CD14-positive monocyte (primary cell): Measurements from ENCODE around the gene NEO1. TPM values are rescaled to one million over a fixed set of nuclear protein-coding genes. Genes with fewer than 3 reads are reported as not detected.

Experiments used
- DNase-seq, 3 donors: peaks; one replicate each; pipeline ENCODE4 v3.0.0-alpha.2; 2011 to 2022
- H2AFZ ChIP-seq: 2 replicates; pipeline ENCODE4 v1.6.0; 2012; ENCODE audit warnings: mild to moderate bottlenecking, low read depth, low read length, inconsistent platforms; ENCODE audit not compliant: insufficient read depth, poor library complexity, severe bottlenecking
- H3K27ac ChIP-seq, 2 donors: 1 replicate in 1 of 2; 2 replicates in 1 of 2; pipeline ENCODE4 v1.5.1; 2012 to 2013; ENCODE audit warnings: low read length in 2 of 2, control low read depth in 1 of 2, inconsistent platforms in 1 of 2, low read depth in 1 of 2, mild to moderate bottlenecking in 1 of 2
- H3K27me3 ChIP-seq, 2 donors: one replicate each; pipeline versions ENCODE4 v1.6.0 to v1.6.1; 2011 to 2013; ENCODE audit warnings: low read length in 2 of 2; ENCODE audit not compliant: control insufficient read depth in 2 of 2, insufficient read depth in 2 of 2
- H3K36me3 ChIP-seq, 2 donors: replicated peaks in 1 of 2; 1 replicate in 1 of 2; 2 replicates in 1 of 2; pipeline versions ENCODE4 v1.5.1 to v1.6.1; 2012 to 2013; ENCODE audit warnings: low read length in 2 of 2, control low read depth in 1 of 2, inconsistent platforms in 1 of 2, mild to moderate bottlenecking in 1 of 2; ENCODE audit not compliant: insufficient read depth in 2 of 2, control insufficient read depth in 1 of 2
- H3K4me1 ChIP-seq, 2 donors: 1 replicate in 1 of 2; 2 replicates in 1 of 2; pipeline versions ENCODE4 v1.5.1 to v1.6.1; 2012 to 2013; ENCODE audit warnings: low read length in 2 of 2, control low read depth in 1 of 2, inconsistent platforms in 1 of 2, mild to moderate bottlenecking in 1 of 2, moderate library complexity in 1 of 2; ENCODE audit not compliant: insufficient read depth in 2 of 2, control insufficient read depth in 1 of 2
- H3K4me2 ChIP-seq: replicated peaks from 2 replicates; pipeline ENCODE3; 2012; ENCODE audit warnings: low read length, moderate library complexity, mild to moderate bottlenecking; ENCODE audit not compliant: poor library complexity, severe bottlenecking; ENCODE audit errors: extremely low read depth
- H3K4me3 ChIP-seq, 3 experiments: fragments of 200-600 bp in 1 of 3; sonication (generic) in 1 of 3; replicated peaks in 1 of 3; 1 replicate in 2 of 3; 2 replicates in 1 of 3; pipeline ENCODE4 v1.5.1; 2011 to 2013; ENCODE audit warnings: low read length in 3 of 3, mild to moderate bottlenecking in 3 of 3, control low read depth in 2 of 3, low read depth in 2 of 3, inconsistent platforms in 1 of 3, moderate library complexity in 1 of 3
- H3K79me2 ChIP-seq: 2 replicates; pipeline ENCODE4 v1.6.0; 2012; ENCODE audit warnings: mild to moderate bottlenecking, control low read depth, inconsistent platforms, low read length, moderate library complexity; ENCODE audit not compliant: insufficient read depth
- H3K9ac ChIP-seq: 2 replicates; pipeline ENCODE4 v1.6.0; 2017; ENCODE audit warnings: low read length, mild to moderate bottlenecking; ENCODE audit not compliant: insufficient read depth, poor library complexity, severe bottlenecking
- H3K9me3 ChIP-seq, 2 donors: replicated peaks in 1 of 2; 1 replicate in 1 of 2; 2 replicates in 1 of 2; pipeline versions ENCODE4 v1.5.1 to v1.6.1; 2012 to 2013; ENCODE audit warnings: low read length in 2 of 2, control low read depth in 1 of 2; ENCODE audit not compliant: control insufficient read depth in 1 of 2, insufficient read depth in 1 of 2
- H4K20me1 ChIP-seq: 2 replicates; pipeline ENCODE4 v1.6.0; 2012; ENCODE audit warnings: mild to moderate bottlenecking, low read length, control low read depth, moderate library complexity; ENCODE audit not compliant: insufficient read depth
- H3K27ac Mint-ChIP-seq, 7 donors: one replicate each; pipeline ENCODE4 v1.8.0; 2020; ENCODE audit warnings: mild to moderate bottlenecking in 7 of 7, mixed read lengths in 7 of 7, moderate library complexity in 6 of 7, inconsistent platforms in 2 of 7
- H3K27me3 Mint-ChIP-seq, 3 donors: one replicate each; pipeline ENCODE4 v1.8.0; 2021 to 2022; ENCODE audit warnings: low read depth in 3 of 3, mild to moderate bottlenecking in 3 of 3, mixed read lengths in 3 of 3, moderate library complexity in 3 of 3, inconsistent platforms in 1 of 3
- H3K36me3 Mint-ChIP-seq, 2 donors: one replicate each; pipeline ENCODE4 v1.8.0; 2020; ENCODE audit warnings: mixed read lengths in 2 of 2, inconsistent platforms in 1 of 2, mild to moderate bottlenecking in 1 of 2
- H3K4me1 Mint-ChIP-seq: one replicate; pipeline ENCODE4 v1.8.0; 2020; ENCODE audit warnings: mild to moderate bottlenecking, mixed read lengths
- H3K4me3 Mint-ChIP-seq, 2 donors: one replicate each; pipeline ENCODE4 v1.8.0; 2020; ENCODE audit warnings: mild to moderate bottlenecking in 2 of 2, mixed read lengths in 2 of 2, moderate library complexity in 1 of 2
- H3K9me3 Mint-ChIP-seq, 7 donors: one replicate each; pipeline ENCODE4 v1.8.0; 2020 to 2022; ENCODE audit warnings: mixed read lengths in 7 of 7, mild to moderate bottlenecking in 6 of 7, moderate library complexity in 6 of 7, inconsistent platforms in 2 of 7
- WGBS: methylation state at CpG from one replicate; pipeline ENCODE4 v1.1.5; 2013; ENCODE audit warnings: missing lambda C conversion rate; ENCODE audit not compliant: insufficient coverage; 5-methylcytosine and 5-hydroxymethylcytosine counted together
- intact Hi-C, 2 donors: fragments of 100-400 bp; cut with micrococcal nuclease; formaldehyde crosslinking; loops; one replicate each; pipeline versions ENCODE4 v1.15.0 to v1.15.1; 2023
- polyA plus RNA-seq, 3 donors: library from polyadenylated mRNA; depleted of rRNA in 1 of 3; unstranded in 2 of 3; stranded (reverse) in 1 of 3; fragments of 300-500 nt in 2 of 3; fragments of >200 nt in 1 of 3; fragmentation: Illumina TruSeq in 2 of 3; gene quantifications; 1 replicate in 2 of 3; 2 replicates in 1 of 3; pipeline ENCODE4 v1.2.3, GENCODE V29; 2012 to 2021
- TF ChIP-seq, protein P1 (sequence below): fragments of 200-600 bp; IDR thresholded peaks from one replicate; pipeline ENCODE4 v1.8.0; 2022; ENCODE audit warnings: antibody characterized with exemption, mild to moderate bottlenecking

NEO1 gene
- polyA plus RNA-seq, 3 donors = 0.03 to 0.06 TPM; not detected in 1

DNA sequence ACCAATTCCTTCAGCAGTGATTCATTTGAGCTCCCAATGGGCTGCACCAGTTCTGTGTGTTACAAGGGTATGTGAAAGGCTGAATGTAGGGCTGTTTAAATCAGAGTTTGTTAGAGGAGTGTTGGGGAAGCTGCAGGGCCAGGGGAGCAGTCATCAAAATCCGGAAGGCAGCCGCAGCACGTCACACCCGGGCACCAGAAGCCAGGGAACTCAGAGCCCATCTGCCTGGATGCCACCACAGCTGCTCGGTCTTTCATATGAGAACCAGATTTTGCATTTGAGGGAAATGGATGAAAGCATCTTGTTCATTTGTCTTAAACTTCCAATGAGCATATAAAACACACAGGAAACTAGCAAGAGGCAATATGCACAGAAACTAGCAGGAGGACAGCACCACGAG, 24.2 kb upstream of the NEO1 start:
- Mint-ChIP-seq H3K9me3 (peaks cover 0 to 1% (median 0%) of the 10 kb centered on the region in 7 donors), H3K27ac (no peak overlapping the region), H3K36me3 (no peaks in the 10 kb centered on the region), H3K4me1 (no peaks in the 10 kb centered on the region), H3K4me3 (no peak overlapping the region), H3K27me3 (peaks cover 14 to 25% (median 16%) of the 10 kb centered on the region in 3 donors)
- TF ChIP-seq, protein P1, sequence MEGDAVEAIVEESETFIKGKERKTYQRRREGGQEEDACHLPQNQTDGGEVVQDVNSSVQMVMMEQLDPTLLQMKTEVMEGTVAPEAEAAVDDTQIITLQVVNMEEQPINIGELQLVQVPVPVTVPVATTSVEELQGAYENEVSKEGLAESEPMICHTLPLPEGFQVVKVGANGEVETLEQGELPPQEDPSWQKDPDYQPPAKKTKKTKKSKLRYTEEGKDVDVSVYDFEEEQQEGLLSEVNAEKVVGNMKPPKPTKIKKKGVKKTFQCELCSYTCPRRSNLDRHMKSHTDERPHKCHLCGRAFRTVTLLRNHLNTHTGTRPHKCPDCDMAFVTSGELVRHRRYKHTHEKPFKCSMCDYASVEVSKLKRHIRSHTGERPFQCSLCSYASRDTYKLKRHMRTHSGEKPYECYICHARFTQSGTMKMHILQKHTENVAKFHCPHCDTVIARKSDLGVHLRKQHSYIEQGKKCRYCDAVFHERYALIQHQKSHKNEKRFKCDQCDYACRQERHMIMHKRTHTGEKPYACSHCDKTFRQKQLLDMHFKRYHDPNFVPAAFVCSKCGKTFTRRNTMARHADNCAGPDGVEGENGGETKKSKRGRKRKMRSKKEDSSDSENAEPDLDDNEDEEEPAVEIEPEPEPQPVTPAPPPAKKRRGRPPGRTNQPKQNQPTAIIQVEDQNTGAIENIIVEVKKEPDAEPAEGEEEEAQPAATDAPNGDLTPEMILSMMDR = no peak
- WGBS = 70% methylated on average over 5 of the region's 6 CpGs
- no peak overlapping the region for H3K9ac ChIP-seq
- H3K4me2 ChIP-seq = no peak overlapping the region
- no peaks in the 10 kb centered on the region for H3K36me3 ChIP-seq
- intact Hi-C loops = no loop called here
- no peaks in the 10 kb centered on the region for H3K9me3 ChIP-seq
- H3K27ac ChIP-seq = no peak overlapping the region
- H3K4me1 ChIP-seq = no peaks in the 10 kb centered on the region
- H4K20me1 ChIP-seq = no peaks in the 10 kb centered on the region
- no peak overlapping the region for H2AFZ ChIP-seq
- peaks cover 7 to 9% of the 10 kb centered on the region in 2 donors for H3K27me3 ChIP-seq
- H3K4me3 ChIP-seq = no peak overlapping the region
- no peaks in the 10 kb centered on the region for H3K79me2 ChIP-seq
- DNase-seq = no peak

DNA sequence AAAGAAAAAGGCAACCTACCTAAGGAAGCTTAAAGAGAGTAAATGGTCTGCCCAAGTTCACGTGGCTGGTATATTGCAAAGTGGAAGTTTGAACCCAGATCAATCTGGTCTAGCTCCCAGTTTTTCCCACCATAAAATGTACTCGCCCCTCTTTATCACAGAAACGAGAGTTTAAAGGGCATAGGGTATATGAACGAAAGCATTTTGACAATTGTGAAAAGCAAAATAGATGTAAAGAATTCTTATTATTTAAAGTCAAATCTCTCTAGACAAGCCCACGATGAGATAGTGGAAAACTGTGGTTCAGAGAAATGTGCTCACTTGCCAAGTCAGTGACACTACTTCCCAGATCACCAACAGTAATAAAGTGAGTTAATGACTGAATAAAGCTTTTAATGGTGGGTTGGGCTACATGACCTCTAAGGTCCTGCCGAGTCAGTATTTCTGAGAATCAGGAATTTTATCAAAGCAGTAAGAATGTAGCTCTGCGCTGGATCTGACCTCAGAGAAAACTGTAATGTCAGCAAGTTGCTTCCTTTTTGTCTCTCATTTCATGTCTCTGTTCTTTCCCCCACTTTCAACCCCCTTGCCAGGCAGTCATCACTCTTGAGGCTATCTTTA, 23.3 kb upstream of the NEO1 start:
- no peak overlapping the region for H3K4me3 ChIP-seq
- no peak overlapping the region for H3K27ac ChIP-seq
- H3K27me3 ChIP-seq = peaks cover 7 to 9% of the 10 kb centered on the region in 2 donors
- H3K9me3 Mint-ChIP-seq = peaks cover 0 to 1% (median 0%) of the 10 kb centered on the region in 7 donors
- H3K36me3 Mint-ChIP-seq = no peaks in the 10 kb centered on the region
- no peaks in the 10 kb centered on the region for H3K9me3 ChIP-seq
- intact Hi-C loops = no loop called here
- TF ChIP-seq, protein P1 = no peak
- no peaks in the 10 kb centered on the region for H3K4me1 ChIP-seq
- no peaks in the 10 kb centered on the region for H3K79me2 ChIP-seq
- H3K4me1 Mint-ChIP-seq = no peaks in the 10 kb centered on the region
- no peak overlapping the region for H3K27ac Mint-ChIP-seq
- no peak overlapping the region for H2AFZ ChIP-seq
- no peak overlapping the region for H3K4me3 Mint-ChIP-seq
- whole genome bisulfite sequencing = 75% methylated on average over 2 of the region's 7 CpGs
- H3K36me3 ChIP-seq = no peaks in the 10 kb centered on the region
- no peaks in the 10 kb centered on the region for H4K20me1 ChIP-seq
- DNase-seq = no peak
- H3K27me3 Mint-ChIP-seq = peaks cover 14 to 29% (median 16%) of the 10 kb centered on the region in 3 donors
- no peak overlapping the region for H3K9ac ChIP-seq
- no peak overlapping the region for H3K4me2 ChIP-seq
